ENCODE data around the gene NDUFS4. TPM values are rescaled to one million over a fixed set of nuclear protein-coding genes. Genes with fewer than 3 reads are reported as not detected.

Gene NDUFS4
- total RNA-seq, 1 donor from 2014 or later = 3.0 TPM

- no peak overlapping the region for H3K27ac ChIP-seq
- peaks cover 0 to 10% of the 10 kb centered on the region in 2 donors for H3K4me1 ChIP-seq
- no peak overlapping the region for H3K4me3 ChIP-seq
- intact Hi-C loops (cut with DNase I) = no loop called here
- no peaks in the 10 kb centered on the region for H3K27me3 ChIP-seq
- H3K9me3 ChIP-seq = no peaks in the 10 kb centered on the region
- no peak for TF ChIP-seq CTCF (IDR thresholded peaks at IDR 0.05)
- no peaks in the 10 kb centered on the region for H3K36me3 ChIP-seq
- no peak for DNase-seq (ENCODE audit: low spot score in 2 of 2)
These were observed 1.5 kb upstream of the NDUFS4 start for GRCh38 chr5:53558966-53559365.

- intact Hi-C loops (cut with DNase I) = loop anchor here (2.0 to 10.0 kb wide), 2 partner anchors 79 to 755 kb away; partner anchors contain the start of genes ARL15 and FST
- H3K27ac ChIP-seq = peak overlapping the region in 1 of 2 donors; percentile 80
- no peak for TF ChIP-seq CTCF (IDR thresholded peaks at IDR 0.05)
These were observed 411 bp upstream of the NDUFS4 start for GRCh38 chr5:53560028-53560427.

GRCh38 chr5:53568401-53568800, 8.0 kb downstream of the NDUFS4 start:
- Histone ChIP-seq H3K9me3 (no peaks in the 10 kb centered on the region), H3K36me3 (no peaks in the 10 kb centered on the region), H3K27ac (no peak overlapping the region), H3K27me3 (no peaks in the 10 kb centered on the region), H3K4me1 (no peaks in the 10 kb centered on the region), H3K4me3 (no peak overlapping the region)
- intact Hi-C loops (cut with DNase I) = loop anchor here (10.0 kb wide), 1 partner anchor 746 kb away; the partner anchor contains the start of gene ARL15
- no peak for DNase-seq (ENCODE audit: low spot score in 2 of 2)
- TF ChIP-seq CTCF (IDR thresholded peaks at IDR 0.05) = no peak

More at GRCh38 chr5:53560028-53560427, 411 bp upstream of the NDUFS4 start:
- peaks cover 0 to 10% of the 10 kb centered on the region in 2 donors for H3K4me1 ChIP-seq
- H3K36me3 ChIP-seq = no peaks in the 10 kb centered on the region
- H3K4me3 ChIP-seq = peak overlapping the region; percentile 78 to 83
- no peak for DNase-seq (ENCODE audit: low spot score in 2 of 2)
- no peaks in the 10 kb centered on the region for H3K27me3 ChIP-seq
- H3K9me3 ChIP-seq = no peaks in the 10 kb centered on the region

- no peak overlapping the region for H3K27ac ChIP-seq
These were observed 8.4 kb downstream of the NDUFS4 start for GRCh38 chr5:53568871-53569270.

GRCh38 chr5:53569453-53569852, 9.0 kb downstream of the NDUFS4 start:
- no peak for TF ChIP-seq CTCF (IDR thresholded peaks at IDR 0.05)
- H3K4me3 ChIP-seq = no peak overlapping the region
- DNase-seq (ENCODE audit: low spot score in 2 of 2) = no peak
- no peak overlapping the region for H3K27ac ChIP-seq
- no peaks in the 10 kb centered on the region for H3K27me3 ChIP-seq
- no peaks in the 10 kb centered on the region for H3K9me3 ChIP-seq
- no peaks in the 10 kb centered on the region for H3K4me1 ChIP-seq
- intact Hi-C loops (cut with DNase I) = loop anchor here (10.0 kb wide), 1 partner anchor 745 kb away; the partner anchor contains the start of gene ARL15
- H3K36me3 ChIP-seq = no peaks in the 10 kb centered on the region

More at GRCh38 chr5:53568871-53569270, 8.4 kb downstream of the NDUFS4 start:
- H3K27me3 ChIP-seq = no peaks in the 10 kb centered on the region
- DNase-seq (ENCODE audit: low spot score in 2 of 2) = no peak
- H3K4me1 ChIP-seq = no peaks in the 10 kb centered on the region
- no peak for TF ChIP-seq CTCF (IDR thresholded peaks at IDR 0.05)
- intact Hi-C loops (cut with DNase I) = loop anchor here (10.0 kb wide), 1 partner anchor 746 kb away; the partner anchor contains the start of gene ARL15
- H3K4me3 ChIP-seq = no peak overlapping the region
- H3K36me3 ChIP-seq = no peaks in the 10 kb centered on the region
- H3K9me3 ChIP-seq = no peaks in the 10 kb centered on the region

GRCh38 chr5:53571403-53571802, 11.0 kb downstream of the NDUFS4 start:
- H3K4me3 ChIP-seq = no peak overlapping the region
- no peaks in the 10 kb centered on the region for H3K9me3 ChIP-seq
- intact Hi-C loops (cut with DNase I) = no loop called here
- H3K27me3 ChIP-seq = no peaks in the 10 kb centered on the region
- H3K27ac ChIP-seq = no peak overlapping the region
- H3K36me3 ChIP-seq = no peaks in the 10 kb centered on the region
- TF ChIP-seq CTCF (IDR thresholded peaks at IDR 0.05) = no peak
- DNase-seq (ENCODE audit: low spot score in 2 of 2) = no peak
- H3K4me1 ChIP-seq = peaks cover 0 to 5% of the 10 kb centered on the region in 2 donors
